ENCODE data around the gene SUPV3L1. TPM values are rescaled to one million over a fixed set of nuclear protein-coding genes. Genes with fewer than 3 reads are reported as not detected.

The SUPV3L1 gene
- total RNA-seq (2022; extraction: Qiagen RNA extraction): 31.9 to 36.1 TPM (median 34.7 TPM) in 5 replicates

GRCh38 chr10:69179743-69180524 is at the start of gene SUPV3L1:
Gene SUPV3L1 (plus strand): TSS chr10:69180234. CDS start chr10:69180292, 58 bp downstream.

GRCh38 chr10:69220041-69220451 is 40.0 kb downstream of the SUPV3L1 start, which contains the start of gene HKDC1:
Gene HKDC1 (plus strand): TSS chr10:69220332. CDS start chr10:69220436, 104 bp downstream.

Other genes starting within 250 kb of the SUPV3L1 start
- 113 to 164 TPM (median 128 TPM) in 5 replicates for gene DDX21, start 224.1 kb upstream of the SUPV3L1 start, total RNA-seq (2022; extraction: Qiagen RNA extraction)
- 35.4 to 47.8 TPM (median 39.8 TPM) in 5 replicates for gene KIFBP, start 191.4 kb upstream of the SUPV3L1 start, total RNA-seq (2022; extraction: Qiagen RNA extraction)
- gene SRGN, start 92.1 kb upstream of the SUPV3L1 start, total RNA-seq (2022; extraction: Qiagen RNA extraction): 57.1 to 87.2 TPM (median 61.2 TPM) in 5 replicates
- 44.9 to 80.6 TPM (median 50.1 TPM) in 5 replicates for gene VPS26A, start 56.1 kb upstream of the SUPV3L1 start, total RNA-seq (2022; extraction: Qiagen RNA extraction)
- gene HKDC1, start 40.1 kb downstream of the SUPV3L1 start, total RNA-seq (2022; extraction: Qiagen RNA extraction): 12.8 to 19.1 TPM (median 15.2 TPM) in 5 replicates
- 32.6 to 42.3 TPM (median 39.7 TPM) in 5 replicates for gene HK1, start 98.3 kb downstream of the SUPV3L1 start, total RNA-seq (2022; extraction: Qiagen RNA extraction)
- gene TACR2, start 236.7 kb downstream of the SUPV3L1 start, total RNA-seq (2022; extraction: Qiagen RNA extraction): 0.10 to 0.33 TPM (median 0.19 TPM) in 4 of 5 replicates, not detected in the other

Measured in A549 treated with CORT108297 at 1 μM for 4 hours (cell line).